MM.1S (cell line): ENCODE data around the gene ROCK1.

Source experiments
- DNase-seq: peaks from one replicate; pipeline ENCODE4 v3.0.0-alpha.2; 2015
- H2AFZ ChIP-seq: fragments of 300-600 bp; sonication (generic); 2 replicates; pipeline ENCODE4 v1.6.0; 2016; ENCODE audit warnings: antibody characterized with exemption, low read length
- H3F3A ChIP-seq: fragments of 300-600 bp; sonication (generic); 2 replicates; pipeline ENCODE4 v1.6.1; 2016; ENCODE audit warnings: mild to moderate bottlenecking, antibody characterized with exemption, low read length, moderate library complexity, mixed read lengths; ENCODE audit not compliant: insufficient read depth
- H3K27ac ChIP-seq: fragments of 300-600 bp; sonication (generic); 2 replicates; pipeline ENCODE4 v1.5.1; 2016; ENCODE audit warnings: mild to moderate bottlenecking, low read length
- H3K27me3 ChIP-seq: fragments of 300-600 bp; sonication (generic); replicated peaks from 2 replicates; pipeline ENCODE4 v1.6.0; 2016; ENCODE audit warnings: low read length; ENCODE audit not compliant: insufficient read depth
- H3K36me3 ChIP-seq: fragments of 300-600 bp; sonication (generic); replicated peaks from 2 replicates; pipeline ENCODE4 v1.6.1; 2016; ENCODE audit warnings: mild to moderate bottlenecking, low read length, mixed read lengths; ENCODE audit not compliant: insufficient read depth
- H3K4me1 ChIP-seq: fragments of 300-600 bp; sonication (generic); 2 replicates; pipeline ENCODE4 v1.6.1; 2016; ENCODE audit warnings: low read length, mixed read lengths
- H3K4me2 ChIP-seq: fragments of 300-600 bp; sonication (generic); 2 replicates; pipeline ENCODE4 v1.6.0; 2016; ENCODE audit warnings: low read depth, low read length
- H3K4me3 ChIP-seq: fragments of 300-600 bp; sonication (generic); 2 replicates; pipeline ENCODE4 v1.5.1; 2016; ENCODE audit warnings: low read length, mixed read lengths
- H3K79me2 ChIP-seq: fragments of 300-600 bp; sonication (generic); 2 replicates; pipeline ENCODE4 v1.6.1; 2016; ENCODE audit warnings: mixed run types, low read length, mixed read lengths
- H3K9ac ChIP-seq: fragments of 300-600 bp; sonication (generic); 2 replicates; pipeline ENCODE4 v1.6.1; 2016; ENCODE audit warnings: low read length, mixed read lengths
- H3K9me2 ChIP-seq: fragments of 300-600 bp; sonication (generic); replicated peaks from 2 replicates; pipeline ENCODE4 v1.6.1; 2016; ENCODE audit warnings: mild to moderate bottlenecking, low read length, mixed read lengths; ENCODE audit not compliant: insufficient read depth
- H3K9me3 ChIP-seq: fragments of 300-600 bp; sonication (generic); replicated peaks from 2 replicates; pipeline ENCODE4 v1.6.1; 2016; ENCODE audit warnings: mild to moderate bottlenecking, low read length, mixed read lengths; ENCODE audit not compliant: insufficient read depth
- H4K20me1 ChIP-seq: fragments of 300-600 bp; sonication (generic); 2 replicates; pipeline ENCODE4 v1.6.1; 2016; ENCODE audit warnings: mild to moderate bottlenecking, low read length, moderate library complexity, mixed read lengths; ENCODE audit not compliant: insufficient read depth
- CTCF ChIP-seq: fragments of 300-600 bp; sonication (generic); IDR thresholded peaks from 2 replicates; pipeline ENCODE4 v1.5.1; 2016; ENCODE audit warnings: antibody characterized with exemption, low read length, mixed read lengths
- EZH2 ChIP-seq: fragments of 300-600 bp; sonication (generic); optimal IDR thresholded peaks from 2 replicates; pipeline ENCODE3; 2017; ENCODE audit warnings: low read depth, mild to moderate bottlenecking, antibody characterized with exemption, low read length, mixed read lengths
- EZH2phosphoT487 ChIP-seq: fragments of 300-600 bp; sonication (generic); IDR thresholded peaks from 2 replicates; pipeline ENCODE4 v1.6.1; 2018; ENCODE audit warnings: antibody characterized with exemption, low read length

The ROCK1 gene

GRCh38 chr18:21109936-21110712 lies 1.5 kb downstream of the ROCK1 start:
- H4K20me1 ChIP-seq, result peaks cover 23% of the 10 kb centered on the region

GRCh38 chr18:21105936-21106335 lies 5.7 kb downstream of the ROCK1 start:
- TF ChIP-seq EZH2, result no peak
- no peak for TF ChIP-seq CTCF
- TF ChIP-seq EZH2phosphoT487, result no peak
- H3K4me3 ChIP-seq, result no peak overlapping the region
- H3K4me1 ChIP-seq, result peaks cover 8% of the 10 kb centered on the region; the same call in 1 of the 2 replicates
- H3K9ac ChIP-seq, result no peak overlapping the region
- H3K27ac ChIP-seq, result no peak overlapping the region
- no peaks in the 10 kb centered on the region for H3K9me2 ChIP-seq
- no peak overlapping the region for H3K4me2 ChIP-seq
- 0 out of 2 replicates have a peak, but pooled peaks cover 6% of the 10 kb centered on the region for H3F3A ChIP-seq
- no peak for DNase-seq
- H3K27me3 ChIP-seq, result no peaks in the 10 kb centered on the region
- peaks cover 100% of the 10 kb centered on the region for H3K79me2 ChIP-seq
- no peak overlapping the region for H2AFZ ChIP-seq
- peaks cover 47% of the 10 kb centered on the region for H4K20me1 ChIP-seq
- no peaks in the 10 kb centered on the region for H3K9me3 ChIP-seq
- H3K36me3 ChIP-seq, result no peaks in the 10 kb centered on the region

More at GRCh38 chr18:21109936-21110712, 1.5 kb downstream of the ROCK1 start:
- Histone ChIP-seq H3K9ac (peak overlapping the region; percentile 94; the same call in 1 of the 2 replicates), H3K9me3 (no peaks in the 10 kb centered on the region), H3K27me3 (no peaks in the 10 kb centered on the region), H3K4me3 (peak overlapping the region; percentile 99), H3K4me1 (peaks cover 8% of the 10 kb centered on the region; the same call in 1 of the 2 replicates), H3K79me2 (peaks cover 63% of the 10 kb centered on the region), H3K36me3 (no peaks in the 10 kb centered on the region), H3K27ac (peak overlapping the region; percentile 88; the same call in 1 of the 2 replicates), H3K4me2 (peak overlapping the region; percentile 82), H2AFZ (peak overlapping the region; percentile 95; the same call in 1 of the 2 replicates), H3F3A (peaks cover 16% of the 10 kb centered on the region; the same call in 1 of the 2 replicates), H3K9me2 (no peaks in the 10 kb centered on the region)
- DNase-seq, result peak; percentile 21
- no peak for TF ChIP-seq CTCF
- TF ChIP-seq EZH2, result no peak
- no peak for TF ChIP-seq EZH2phosphoT487

- H4K20me1 ChIP-seq, result peaks cover 48% of the 10 kb centered on the region
Observed at GRCh38 chr18:21101172-21101571, 10.4 kb downstream of the ROCK1 start.

More at GRCh38 chr18:21101172-21101571, 10.4 kb downstream of the ROCK1 start:
- no peaks in the 10 kb centered on the region for H3K27me3 ChIP-seq
- DNase-seq, result no peak
- H3K36me3 ChIP-seq, result no peaks in the 10 kb centered on the region
- no peak overlapping the region for H3K27ac ChIP-seq
- 0 out of 2 replicates have a peak, but pooled peaks cover 2% of the 10 kb centered on the region for H3F3A ChIP-seq
- H3K79me2 ChIP-seq, result peaks cover 100% of the 10 kb centered on the region
- 0 out of 2 replicates have a peak, but pooled peaks cover 3% of the 10 kb centered on the region for H3K4me1 ChIP-seq
- no peak overlapping the region for H2AFZ ChIP-seq
- H3K9me3 ChIP-seq, result no peaks in the 10 kb centered on the region
- no peak overlapping the region for H3K4me2 ChIP-seq
- TF ChIP-seq EZH2 (no peak), EZH2phosphoT487 (no peak), CTCF (no peak)
- no peaks in the 10 kb centered on the region for H3K9me2 ChIP-seq
- H3K9ac ChIP-seq, result no peak overlapping the region
- no peak overlapping the region for H3K4me3 ChIP-seq
